ENCODE measurements around the gene TRPM2. TPM values are rescaled to one million over a fixed set of nuclear protein-coding genes. Genes with fewer than 3 reads are reported as not detected.
A peak's percentile ranks its signal among the peaks of the same experiment; 100 is the strongest.

Gene TRPM2
- total and polyA plus RNA-seq, 2 experiments from 2014 or later, result not detected

DNA sequence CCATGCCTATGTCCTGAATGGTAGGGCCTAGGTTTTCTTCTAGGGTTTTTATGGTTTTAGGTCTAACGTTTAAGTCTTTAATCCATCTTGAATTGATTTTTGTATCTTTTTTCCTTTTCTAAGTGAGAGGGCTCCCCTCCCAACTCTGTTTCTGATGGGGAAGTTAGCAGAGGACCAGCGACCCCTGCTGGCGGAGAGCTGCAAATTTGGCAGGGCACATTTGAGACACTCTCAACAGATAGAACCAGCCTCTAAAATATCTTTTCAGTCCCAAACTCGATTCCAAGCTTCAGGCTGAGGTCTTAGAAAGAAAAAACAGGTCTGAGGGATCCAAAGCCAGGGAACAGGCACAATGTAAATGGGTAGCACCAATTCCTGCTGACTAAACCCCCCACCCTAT is 134.4 kb downstream of the TRPM2 start:
- H3K27ac ChIP-seq, result no peak overlapping the region
- no peaks in the 10 kb centered on the region for H3K27me3 ChIP-seq
- H3K4me3 ChIP-seq, result no peak overlapping the region
- H3K4me1 ChIP-seq (ENCODE audit: low read depth), result peaks cover 4% of the 10 kb centered on the region
- H3K36me3 ChIP-seq, result no peaks in the 10 kb centered on the region
- no peak for DNase-seq (ENCODE audit: low read depth in 1 of 2, low spot score in 1 of 2)
- TF ChIP-seq, protein P1, sequence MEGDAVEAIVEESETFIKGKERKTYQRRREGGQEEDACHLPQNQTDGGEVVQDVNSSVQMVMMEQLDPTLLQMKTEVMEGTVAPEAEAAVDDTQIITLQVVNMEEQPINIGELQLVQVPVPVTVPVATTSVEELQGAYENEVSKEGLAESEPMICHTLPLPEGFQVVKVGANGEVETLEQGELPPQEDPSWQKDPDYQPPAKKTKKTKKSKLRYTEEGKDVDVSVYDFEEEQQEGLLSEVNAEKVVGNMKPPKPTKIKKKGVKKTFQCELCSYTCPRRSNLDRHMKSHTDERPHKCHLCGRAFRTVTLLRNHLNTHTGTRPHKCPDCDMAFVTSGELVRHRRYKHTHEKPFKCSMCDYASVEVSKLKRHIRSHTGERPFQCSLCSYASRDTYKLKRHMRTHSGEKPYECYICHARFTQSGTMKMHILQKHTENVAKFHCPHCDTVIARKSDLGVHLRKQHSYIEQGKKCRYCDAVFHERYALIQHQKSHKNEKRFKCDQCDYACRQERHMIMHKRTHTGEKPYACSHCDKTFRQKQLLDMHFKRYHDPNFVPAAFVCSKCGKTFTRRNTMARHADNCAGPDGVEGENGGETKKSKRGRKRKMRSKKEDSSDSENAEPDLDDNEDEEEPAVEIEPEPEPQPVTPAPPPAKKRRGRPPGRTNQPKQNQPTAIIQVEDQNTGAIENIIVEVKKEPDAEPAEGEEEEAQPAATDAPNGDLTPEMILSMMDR (IDR thresholded peaks at IDR 0.05; ENCODE audit: low read depth, low read length), result peak; percentile 50
- H3K9me3 ChIP-seq (ENCODE audit: low read depth), result no peaks in the 10 kb centered on the region

DNA sequence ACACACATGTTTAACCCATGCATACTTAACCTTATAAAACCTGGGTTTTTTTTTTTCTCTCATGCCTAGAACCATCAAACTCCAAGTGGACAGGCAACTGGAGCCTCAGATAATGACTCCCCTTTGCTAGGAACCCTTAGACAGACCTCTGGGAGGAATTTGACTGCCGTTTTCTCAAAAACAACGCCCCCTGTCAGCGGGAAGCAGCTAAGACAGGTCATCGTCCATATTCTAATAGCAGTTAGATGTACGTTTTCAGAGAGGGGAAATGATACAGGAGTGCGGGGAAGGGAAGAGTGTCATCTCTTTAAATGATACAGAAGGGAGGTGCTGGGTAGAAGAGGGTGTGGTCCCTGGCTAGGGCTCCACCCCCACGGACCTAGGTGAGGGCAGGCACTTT is 136.5 kb downstream of the TRPM2 start:
- no peaks in the 10 kb centered on the region for H3K9me3 ChIP-seq (ENCODE audit: low read depth)
- DNase-seq (ENCODE audit: low read depth in 1 of 2, low spot score in 1 of 2), result no peak
- H3K36me3 ChIP-seq, result no peaks in the 10 kb centered on the region
- H3K4me1 ChIP-seq (ENCODE audit: low read depth), result peaks cover 6% of the 10 kb centered on the region
- no peaks in the 10 kb centered on the region for H3K27me3 ChIP-seq
- TF ChIP-seq, protein P1 (IDR thresholded peaks at IDR 0.05; ENCODE audit: low read depth, low read length), result peak; percentile 8
- no peak overlapping the region for H3K4me3 ChIP-seq
- H3K27ac ChIP-seq, result no peak overlapping the region

DNA sequence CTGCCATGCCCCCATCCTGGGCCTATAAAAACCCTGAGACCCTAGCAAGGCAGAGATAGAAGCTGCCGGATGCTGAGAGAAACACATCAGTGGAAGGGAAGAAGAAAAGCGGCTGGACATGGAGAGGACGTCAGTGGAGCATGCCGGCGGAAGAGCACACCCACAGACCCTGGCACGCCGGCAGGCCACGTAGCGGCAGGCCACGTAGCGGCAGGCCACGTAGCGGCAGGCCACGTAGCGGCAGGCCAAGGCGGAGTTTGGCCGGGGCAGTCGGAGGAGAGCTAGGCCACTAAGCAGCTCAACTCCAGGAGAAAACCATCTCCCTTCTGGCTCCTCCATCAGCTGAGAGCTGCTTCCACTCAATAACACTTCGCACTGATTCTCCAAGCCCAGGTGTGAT is 137.0 kb downstream of the TRPM2 start:
- Histone ChIP-seq H3K4me3 (no peak overlapping the region), H3K27ac (no peak overlapping the region), H3K27me3 (no peaks in the 10 kb centered on the region), H3K36me3 (no peaks in the 10 kb centered on the region), H3K9me3 (ENCODE audit: low read depth) (no peaks in the 10 kb centered on the region), H3K4me1 (ENCODE audit: low read depth) (peaks cover 9% of the 10 kb centered on the region)
- TF ChIP-seq, protein P1 (IDR thresholded peaks at IDR 0.05; ENCODE audit: low read depth, low read length), result no peak
- DNase-seq (ENCODE audit: low read depth in 1 of 2, low spot score in 1 of 2), result no peak

DNA sequence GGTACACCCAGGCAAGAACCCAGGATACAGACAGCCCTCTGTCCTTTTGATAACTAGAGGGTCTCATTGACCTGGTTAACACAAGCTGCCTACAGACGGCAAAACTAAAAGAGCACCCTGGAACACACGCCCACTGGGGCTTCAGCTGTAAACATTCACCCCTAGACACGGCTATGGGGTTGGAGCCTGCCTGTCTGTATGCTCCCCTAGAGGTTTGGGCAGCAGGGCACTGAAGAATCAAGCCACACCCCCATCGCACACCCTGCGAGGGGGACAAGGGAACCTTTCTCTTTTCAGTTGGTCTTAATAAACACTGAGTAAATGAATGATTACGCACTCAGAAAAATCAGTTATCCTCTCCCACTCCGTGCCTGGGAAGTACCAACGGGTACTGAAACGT is 137.4 kb downstream of the TRPM2 start:
- no peaks in the 10 kb centered on the region for H3K36me3 ChIP-seq
- H3K9me3 ChIP-seq (ENCODE audit: low read depth), result no peaks in the 10 kb centered on the region
- TF ChIP-seq, protein P1 (IDR thresholded peaks at IDR 0.05; ENCODE audit: low read depth, low read length), result no peak
- no peak overlapping the region for H3K27ac ChIP-seq
- no peak overlapping the region for H3K4me3 ChIP-seq
- no peaks in the 10 kb centered on the region for H3K27me3 ChIP-seq
- H3K4me1 ChIP-seq (ENCODE audit: low read depth), result peaks cover 10% of the 10 kb centered on the region
- no peak for DNase-seq (ENCODE audit: low read depth in 1 of 2, low spot score in 1 of 2)

Other genes with a start within 250 kb of the TRPM2 start
- 1.1 and 1.4 TPM in 2 replicates for gene PWP2, start 246.2 kb upstream of the TRPM2 start, total RNA-seq
- gene PWP2, start 246.2 kb upstream of the TRPM2 start, polyA plus RNA-seq, result 0.99 and 2.1 TPM in 2 replicates
- 25.3 and 28.5 TPM in 2 replicates for gene GATD3, start 219.9 kb upstream of the TRPM2 start, total RNA-seq
- gene GATD3, start 219.9 kb upstream of the TRPM2 start, polyA plus RNA-seq, result 13.8 and 17.7 TPM in 2 replicates
- gene ICOSLG, start 112.7 kb upstream of the TRPM2 start, total RNA-seq, result 0.12 and 0.14 TPM in 2 replicates
- 0.30 TPM in 1 of 2 replicates, not detected in the other for gene ICOSLG, start 112.7 kb upstream of the TRPM2 start, polyA plus RNA-seq
- gene DNMT3L, start 91.7 kb upstream of the TRPM2 start, total RNA-seq, result not detected in 2 replicates
- gene DNMT3L, start 91.7 kb upstream of the TRPM2 start, polyA plus RNA-seq, result not detected in 2 replicates
- gene AIRE, start 67.7 kb upstream of the TRPM2 start, total RNA-seq, result 0.45 TPM in 1 of 2 replicates, not detected in the other
- gene AIRE, start 67.7 kb upstream of the TRPM2 start, polyA plus RNA-seq, result not detected in 2 replicates
- 197 and 213 TPM in 2 replicates for gene PFKL, start 53.6 kb upstream of the TRPM2 start, total RNA-seq
- gene PFKL, start 53.6 kb upstream of the TRPM2 start, polyA plus RNA-seq, result 204 and 281 TPM in 2 replicates
- 40.9 and 46.7 TPM in 2 replicates for gene CFAP410, start 14.2 kb upstream of the TRPM2 start, total RNA-seq
- 34.0 and 37.1 TPM in 2 replicates for gene CFAP410, start 14.2 kb upstream of the TRPM2 start, polyA plus RNA-seq
- gene LRRC3, start 101.9 kb downstream of the TRPM2 start, total RNA-seq, result 5.9 and 9.5 TPM in 2 replicates
- gene LRRC3, start 101.9 kb downstream of the TRPM2 start, polyA plus RNA-seq, result 3.3 and 4.1 TPM in 2 replicates
- not detected in 2 replicates for gene KRTAP10-1, start 186.6 kb downstream of the TRPM2 start, total RNA-seq
- 0.56 TPM in 1 of 2 replicates, not detected in the other for gene KRTAP10-1, start 186.6 kb downstream of the TRPM2 start, polyA plus RNA-seq
- not detected in 2 replicates for gene KRTAP10-2, start 197.9 kb downstream of the TRPM2 start, total RNA-seq
- gene KRTAP10-2, start 197.9 kb downstream of the TRPM2 start, polyA plus RNA-seq, result 0.55 TPM in 1 of 2 replicates, not detected in the other
- not detected in 2 replicates for gene KRTAP10-3, start 205.2 kb downstream of the TRPM2 start, total RNA-seq
- not detected in 2 replicates for gene KRTAP10-3, start 205.2 kb downstream of the TRPM2 start, polyA plus RNA-seq
- gene KRTAP10-4, start 220.1 kb downstream of the TRPM2 start, total RNA-seq, result not detected in 2 replicates
- gene KRTAP10-4, start 220.1 kb downstream of the TRPM2 start, polyA plus RNA-seq, result 0.16 TPM in 1 of 2 replicates, not detected in the other
- gene KRTAP10-5, start 227.0 kb downstream of the TRPM2 start, total RNA-seq, result not detected in 2 replicates
- gene KRTAP10-5, start 227.0 kb downstream of the TRPM2 start, polyA plus RNA-seq, result not detected in 2 replicates
- gene KRTAP10-6, start 238.9 kb downstream of the TRPM2 start, total RNA-seq, result not detected in 2 replicates
- 0.29 TPM in 1 of 2 replicates, not detected in the other for gene KRTAP10-6, start 238.9 kb downstream of the TRPM2 start, polyA plus RNA-seq
- not detected in 2 replicates for gene KRTAP10-7, start 247.0 kb downstream of the TRPM2 start, total RNA-seq
- not detected in 2 replicates for gene KRTAP10-7, start 247.0 kb downstream of the TRPM2 start, polyA plus RNA-seq